ENCODE measurements around the gene THSD4. TPM values are rescaled to one million over a fixed set of nuclear protein-coding genes. Genes with fewer than 3 reads are reported as not detected.

Gene THSD4
- polyA plus RNA-seq, 1 donor (not counting 4 experiments of a cell fraction or from before 2014, with no cell fraction given): 24.5 TPM

DNA sequence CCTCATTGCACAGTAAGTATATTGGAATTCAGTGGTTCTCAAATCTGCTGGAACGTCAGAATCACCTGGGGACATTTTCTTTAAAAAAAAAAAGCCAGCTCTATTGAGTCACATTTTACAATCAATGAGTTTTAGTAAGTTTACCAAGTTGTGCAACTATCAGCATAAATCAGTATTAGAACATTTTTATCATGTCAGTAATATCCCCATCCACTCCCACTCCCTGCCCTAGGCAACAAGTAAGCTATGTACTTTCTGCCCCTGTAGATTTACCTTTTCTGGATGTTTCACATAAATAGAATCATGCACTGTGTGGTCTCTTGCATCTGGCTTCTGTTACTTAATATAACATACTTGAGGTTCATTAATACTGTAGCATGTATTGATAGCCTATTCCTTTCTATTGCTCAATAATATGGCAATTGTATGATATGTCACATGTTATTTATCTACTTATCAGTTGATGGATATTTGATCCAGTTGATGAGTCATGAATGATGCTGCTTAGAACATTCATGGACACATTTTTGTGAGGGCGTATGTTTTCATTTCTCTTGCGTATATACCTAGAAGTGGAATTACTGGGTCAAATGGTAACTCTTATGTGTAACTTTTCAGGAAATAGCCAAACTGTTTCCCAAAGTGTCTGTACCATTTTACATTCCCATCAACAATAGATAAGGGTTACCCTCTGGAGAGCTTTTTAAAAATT, 180.5 kb downstream of the THSD4 start:
- DNase-seq (ENCODE audit: low read depth, low spot score) (peak; percentile 74), FAIRE-seq (no peak)
- peak overlapping the region; percentile 72 for H3K9ac ChIP-seq (ENCODE audit: control insufficient read depth, extremely low read depth, insufficient read depth, low read length)
- peak overlapping the region; percentile 100 for H3K27ac ChIP-seq (ENCODE audit: control insufficient read depth, insufficient read depth, low read length)
- no peaks in the 10 kb centered on the region for H3K27me3 ChIP-seq (ENCODE audit: control insufficient read depth, extremely low read depth, insufficient read depth, low read length)
- H3K4me3 ChIP-seq (ENCODE audit: control insufficient read depth in 2 of 3, extremely low read depth in 1 of 3, insufficient read depth in 2 of 3, low read depth in 1 of 3, low read length in 3 of 3): peak overlapping the region in 2 of 3 experiments; percentile 1 to 7
- H3K4me1 ChIP-seq (ENCODE audit: control insufficient read depth, extremely low read depth, insufficient read depth, low read length): peaks cover 59% of the 10 kb centered on the region
- H3K9me1 ChIP-seq (ENCODE audit: control insufficient read depth, extremely low read depth, insufficient read depth, low read length): no peaks in the 10 kb centered on the region
- peaks cover 19% of the 10 kb centered on the region for H3K79me2 ChIP-seq (ENCODE audit: control insufficient read depth, insufficient read depth, low read length)
- no peaks in the 10 kb centered on the region for H3K9me3 ChIP-seq (ENCODE audit: control insufficient read depth, low read depth, low read length)
- H4K20me1 ChIP-seq (ENCODE audit: control insufficient read depth, extremely low read depth, insufficient read depth, low read length): no peaks in the 10 kb centered on the region
- no peak for TF ChIP-seq CTCF (optimal IDR thresholded peaks at IDR 0.05 in 1 of 3, IDR thresholded peaks at IDR 0.05 in 1 of 3, conservative IDR thresholded peaks at IDR 0.05 in 1 of 3; ENCODE audit: extremely low read depth in 1 of 3, insufficient read depth in 2 of 3, low read length in 3 of 3)
- TF ChIP-seq EZH2 (IDR thresholded peaks at IDR 0.05; ENCODE audit: low read length): no peak
- H3K4me2 ChIP-seq (ENCODE audit: control insufficient read depth, extremely low read depth, insufficient read depth, low read depth, low read length): peak overlapping the region; percentile 56
- no peak overlapping the region for H2AFZ ChIP-seq (ENCODE audit: control insufficient read depth, low read length)
- H3K36me3 ChIP-seq (ENCODE audit: control insufficient read depth in 2 of 2, extremely low read depth in 1 of 2, insufficient read depth in 2 of 2, low read length in 2 of 2): peaks cover 6 to 7% of the 10 kb centered on the region in 2 experiments
- dilution Hi-C loops (cut with MboI; ENCODE audit: extremely low pct_ligation_motif_present, low sequenced_read_pairs): no loop called here

- Histone ChIP-seq H3K79me2 (ENCODE audit: control insufficient read depth, insufficient read depth, low read length) (peaks cover 18% of the 10 kb centered on the region), H3K27me3 (ENCODE audit: control insufficient read depth, extremely low read depth, insufficient read depth, low read length) (no peaks in the 10 kb centered on the region), H3K36me3 (ENCODE audit: control insufficient read depth in 2 of 2, extremely low read depth in 1 of 2, insufficient read depth in 2 of 2, low read length in 2 of 2) (peaks cover 6 to 7% of the 10 kb centered on the region in 2 experiments), H3K27ac (ENCODE audit: control insufficient read depth, insufficient read depth, low read length) (peak overlapping the region; percentile 100), H4K20me1 (ENCODE audit: control insufficient read depth, extremely low read depth, insufficient read depth, low read length) (no peaks in the 10 kb centered on the region), H2AFZ (ENCODE audit: control insufficient read depth, low read length) (no peak overlapping the region), H3K4me1 (ENCODE audit: control insufficient read depth, extremely low read depth, insufficient read depth, low read length) (peaks cover 59% of the 10 kb centered on the region), H3K4me3 (ENCODE audit: control insufficient read depth in 2 of 3, extremely low read depth in 1 of 3, insufficient read depth in 2 of 3, low read depth in 1 of 3, low read length in 3 of 3) (peak overlapping the region in 2 of 3 experiments; percentile 1 to 7), H3K9me1 (ENCODE audit: control insufficient read depth, extremely low read depth, insufficient read depth, low read length) (no peaks in the 10 kb centered on the region), H3K4me2 (ENCODE audit: control insufficient read depth, extremely low read depth, insufficient read depth, low read depth, low read length) (peak overlapping the region; percentile 56), H3K9ac (ENCODE audit: control insufficient read depth, extremely low read depth, insufficient read depth, low read length) (peak overlapping the region; percentile 72), H3K9me3 (ENCODE audit: control insufficient read depth, low read depth, low read length) (no peaks in the 10 kb centered on the region)
- DNase-seq (ENCODE audit: low read depth, low spot score) (no peak), FAIRE-seq (no peak)
- no peak for TF ChIP-seq CTCF (optimal IDR thresholded peaks at IDR 0.05 in 1 of 3, IDR thresholded peaks at IDR 0.05 in 1 of 3, conservative IDR thresholded peaks at IDR 0.05 in 1 of 3; ENCODE audit: extremely low read depth in 1 of 3, insufficient read depth in 2 of 3, low read length in 3 of 3)
- TF ChIP-seq EZH2 (IDR thresholded peaks at IDR 0.05; ENCODE audit: low read length): no peak
- dilution Hi-C loops (cut with MboI; ENCODE audit: extremely low pct_ligation_motif_present, low sequenced_read_pairs): no loop called here
Observed at GRCh38 chr15:71296315-71296679, 181.0 kb downstream of the THSD4 start.
